DND-41 (cell line): ENCODE measurements around the gene ASRGL1.

Experiments
- ATAC-seq: fragments of 200-7000 bp; cut with Tn5 transposase; 3 replicates; pipeline ENCODE4 v1.9.1; 2021; ENCODE audit warnings: low read depth; ENCODE audit not compliant: insufficient read depth
- DNase-seq: peaks from one replicate; pipeline ENCODE4 v3.0.0-alpha.2; 2020
- H2AFZ ChIP-seq: 2 replicates; pipeline ENCODE4 v1.6.0; 2012; ENCODE audit warnings: low read depth, low read length
- H3K27ac ChIP-seq: 2 replicates; pipeline ENCODE4 v1.5.1; 2012; ENCODE audit warnings: low read length, inconsistent platforms
- H3K27me3 ChIP-seq: fragments of 200-600 bp; sonication (generic); 2 replicates; pipeline ENCODE4 v1.6.0; 2012; ENCODE audit warnings: low read length, mild to moderate bottlenecking, inconsistent platforms; ENCODE audit not compliant: insufficient read depth, poor library complexity
- H3K36me3 ChIP-seq: 2 replicates; pipeline ENCODE4 v1.5.1; 2012; ENCODE audit warnings: low read length, inconsistent platforms; ENCODE audit not compliant: insufficient read depth
- H3K4me1 ChIP-seq: 2 replicates; pipeline ENCODE4 v1.5.1; 2012; ENCODE audit warnings: mild to moderate bottlenecking, low read length; ENCODE audit not compliant: insufficient read depth
- H3K4me2 ChIP-seq: 2 replicates; pipeline ENCODE4 v1.6.0; 2012; ENCODE audit warnings: mild to moderate bottlenecking, moderate library complexity, low read length, inconsistent platforms; ENCODE audit not compliant: insufficient read depth
- H3K4me3 ChIP-seq, 2 experiments: fragments of 200-600 bp in 1 of 2; shearing (Covaris generic) in 1 of 2; 2 replicates each; pipeline ENCODE4 v1.5.1; 2012 to 2016; ENCODE audit warnings: inconsistent platforms in 2 of 2, low read length in 2 of 2, mild to moderate bottlenecking in 2 of 2, low read depth in 1 of 2, moderate library complexity in 1 of 2
- H3K79me2 ChIP-seq: 2 replicates; pipeline ENCODE4 v1.6.0; 2012; ENCODE audit warnings: low read length, inconsistent platforms; ENCODE audit not compliant: insufficient read depth
- H3K9ac ChIP-seq: 2 replicates; pipeline ENCODE4 v1.6.0; 2012; ENCODE audit warnings: low read depth, mild to moderate bottlenecking, inconsistent platforms, low read length, moderate library complexity
- H3K9me3 ChIP-seq: 2 replicates; pipeline ENCODE4 v1.5.1; 2012; ENCODE audit warnings: low read length, moderate library complexity, mild to moderate bottlenecking, inconsistent platforms; ENCODE audit not compliant: insufficient read depth, severe bottlenecking
- H4K20me1 ChIP-seq: 2 replicates; pipeline ENCODE4 v1.6.0; 2012; ENCODE audit warnings: low read length; ENCODE audit not compliant: insufficient read depth
- EZH2 ChIP-seq: IDR thresholded peaks from 3 replicates; pipeline ENCODE4 v1.6.1; 2012; ENCODE audit warnings: borderline replicate concordance, low read depth, mild to moderate bottlenecking, moderate library complexity, low read length, inconsistent platforms; ENCODE audit not compliant: severe bottlenecking
- TF ChIP-seq, protein P1 (sequence below): IDR thresholded peaks from 2 replicates; pipeline ENCODE4 v1.5.1; 2012; ENCODE audit warnings: borderline replicate concordance, low read length, moderate library complexity, mild to moderate bottlenecking; ENCODE audit not compliant: poor library complexity, severe bottlenecking; ENCODE audit errors: extremely low read depth

Gene ASRGL1

DNA sequence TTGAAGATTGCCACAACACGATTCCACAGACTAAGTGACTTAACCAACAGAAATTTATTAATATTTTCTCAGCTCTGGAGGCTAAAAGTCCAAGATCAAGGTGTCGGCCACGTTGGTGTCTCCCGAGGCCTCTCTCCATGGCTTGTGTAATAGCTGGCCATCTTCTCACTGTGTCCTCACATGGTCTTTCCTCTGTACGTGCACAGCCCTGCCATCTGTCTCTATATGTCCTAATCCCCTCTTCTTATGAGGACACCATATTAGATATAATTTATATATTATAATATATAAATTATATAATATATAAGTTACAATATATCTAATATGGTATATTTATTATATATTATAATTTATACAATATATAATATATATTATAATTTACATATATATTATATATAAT is 56.5 kb downstream of the ASRGL1 start:
- DNase-seq (no peak), ATAC-seq (no peak)
- H3K4me3 ChIP-seq: no peak overlapping the region
- no peak overlapping the region for H2AFZ ChIP-seq
- H3K4me1 ChIP-seq: no peaks in the 10 kb centered on the region
- no peak overlapping the region for H3K27ac ChIP-seq
- no peaks in the 10 kb centered on the region; the same call in 1 of the 2 replicates for H4K20me1 ChIP-seq
- H3K9ac ChIP-seq: no peak overlapping the region
- no peaks in the 10 kb centered on the region for H3K36me3 ChIP-seq
- H3K4me2 ChIP-seq: no peak overlapping the region
- no peaks in the 10 kb centered on the region for H3K79me2 ChIP-seq
- no peaks in the 10 kb centered on the region for H3K9me3 ChIP-seq
- TF ChIP-seq, protein P1, sequence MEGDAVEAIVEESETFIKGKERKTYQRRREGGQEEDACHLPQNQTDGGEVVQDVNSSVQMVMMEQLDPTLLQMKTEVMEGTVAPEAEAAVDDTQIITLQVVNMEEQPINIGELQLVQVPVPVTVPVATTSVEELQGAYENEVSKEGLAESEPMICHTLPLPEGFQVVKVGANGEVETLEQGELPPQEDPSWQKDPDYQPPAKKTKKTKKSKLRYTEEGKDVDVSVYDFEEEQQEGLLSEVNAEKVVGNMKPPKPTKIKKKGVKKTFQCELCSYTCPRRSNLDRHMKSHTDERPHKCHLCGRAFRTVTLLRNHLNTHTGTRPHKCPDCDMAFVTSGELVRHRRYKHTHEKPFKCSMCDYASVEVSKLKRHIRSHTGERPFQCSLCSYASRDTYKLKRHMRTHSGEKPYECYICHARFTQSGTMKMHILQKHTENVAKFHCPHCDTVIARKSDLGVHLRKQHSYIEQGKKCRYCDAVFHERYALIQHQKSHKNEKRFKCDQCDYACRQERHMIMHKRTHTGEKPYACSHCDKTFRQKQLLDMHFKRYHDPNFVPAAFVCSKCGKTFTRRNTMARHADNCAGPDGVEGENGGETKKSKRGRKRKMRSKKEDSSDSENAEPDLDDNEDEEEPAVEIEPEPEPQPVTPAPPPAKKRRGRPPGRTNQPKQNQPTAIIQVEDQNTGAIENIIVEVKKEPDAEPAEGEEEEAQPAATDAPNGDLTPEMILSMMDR: no peak
- no peak for TF ChIP-seq EZH2
- H3K27me3 ChIP-seq: peaks cover 26% of the 10 kb centered on the region

DNA sequence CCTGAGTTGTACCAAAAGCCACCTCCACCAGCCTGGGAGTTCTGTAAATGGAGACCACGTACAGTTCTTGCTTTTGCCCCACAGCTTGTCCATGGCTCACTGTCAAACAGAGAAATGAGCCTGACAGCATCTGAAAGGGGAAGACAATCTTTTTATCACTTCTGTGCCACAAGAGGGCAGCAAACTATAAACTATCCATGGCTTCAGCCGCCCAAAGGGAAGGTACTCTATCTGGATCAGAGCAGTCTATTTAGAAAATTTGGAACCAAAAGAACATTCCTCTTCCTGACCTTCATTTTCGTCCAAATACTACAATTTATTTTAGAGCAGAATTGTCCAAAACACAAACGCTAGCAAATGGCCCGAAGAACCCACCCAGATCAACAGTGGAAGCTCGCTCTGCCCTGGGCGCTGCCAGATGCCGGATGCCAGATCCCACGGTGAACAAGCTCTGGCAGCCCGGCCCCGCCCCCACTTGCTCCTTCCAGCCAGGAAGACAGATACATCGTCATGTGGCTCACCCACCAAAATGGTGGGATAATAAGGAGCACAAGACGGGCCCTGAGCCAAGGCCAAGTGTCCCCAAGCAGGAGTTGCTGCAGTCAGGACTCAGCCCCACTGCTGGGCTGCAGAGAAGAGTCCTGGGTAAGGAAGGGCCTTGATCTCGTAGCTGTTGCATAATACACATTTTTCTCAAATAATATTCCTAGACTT is 57.7 kb downstream of the ASRGL1 start:
- Histone ChIP-seq H4K20me1 (no peaks in the 10 kb centered on the region; the same call in 1 of the 2 replicates), H3K4me3 (no peak overlapping the region), H3K36me3 (no peaks in the 10 kb centered on the region), H3K27ac (no peak overlapping the region), H3K27me3 (peaks cover 21% of the 10 kb centered on the region), H2AFZ (no peak overlapping the region), H3K4me1 (no peaks in the 10 kb centered on the region), H3K9me3 (no peaks in the 10 kb centered on the region), H3K9ac (no peak overlapping the region), H3K4me2 (no peak overlapping the region), H3K79me2 (no peaks in the 10 kb centered on the region)
- no peak for TF ChIP-seq EZH2
- TF ChIP-seq, protein P1: peak; percentile 86
- peak; percentile 57 for DNase-seq
- ATAC-seq: peak; percentile 93

DNA sequence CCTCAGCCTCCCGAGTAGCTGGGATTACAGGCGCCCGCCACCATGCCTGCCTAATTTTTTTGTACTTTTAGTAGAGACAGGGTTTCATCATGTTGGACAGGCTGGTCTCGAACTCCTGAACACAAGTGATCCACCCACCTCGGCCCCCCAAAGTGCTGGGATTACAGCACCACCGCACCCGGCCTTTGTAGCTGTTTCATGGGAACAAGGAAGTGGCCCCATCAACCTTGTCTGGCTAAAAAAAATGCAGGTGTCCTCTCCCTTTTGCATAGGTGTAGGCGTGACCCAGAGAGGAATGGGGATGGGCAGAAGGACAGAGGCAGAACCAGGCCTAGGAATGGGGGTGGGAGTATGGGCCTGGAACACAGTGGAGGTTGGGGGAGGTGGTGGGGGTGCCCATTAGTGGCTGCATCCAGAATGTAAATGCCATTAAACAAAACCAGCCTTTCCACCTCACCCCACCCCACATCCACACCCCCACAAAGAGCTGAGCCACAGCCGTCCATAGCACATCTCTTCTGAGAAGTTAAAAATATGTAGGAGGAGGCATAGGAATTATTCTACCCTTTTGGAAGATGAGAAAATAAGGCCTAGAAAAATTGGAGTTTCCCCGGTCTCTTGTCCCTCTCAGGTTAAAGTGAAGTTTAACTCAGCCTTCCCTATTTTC is 58.8 kb downstream of the ASRGL1 start:
- Histone ChIP-seq H3K9ac (no peak overlapping the region), H4K20me1 (no peaks in the 10 kb centered on the region), H2AFZ (no peak overlapping the region), H3K4me2 (no peak overlapping the region), H3K27me3 (peaks cover 10% of the 10 kb centered on the region), H3K36me3 (no peaks in the 10 kb centered on the region), H3K9me3 (no peaks in the 10 kb centered on the region), H3K27ac (no peak overlapping the region), H3K79me2 (no peaks in the 10 kb centered on the region), H3K4me3 (no peak overlapping the region), H3K4me1 (no peaks in the 10 kb centered on the region)
- TF ChIP-seq, protein P1: no peak
- no peak for TF ChIP-seq EZH2
- no peak for ATAC-seq
- no peak for DNase-seq
